Measurements from ENCODE around the gene FERMT3. TPM values are rescaled to one million over a fixed set of nuclear protein-coding genes. Genes with fewer than 3 reads are reported as not detected.
A peak's percentile ranks its signal among the peaks of the same experiment; 100 is the strongest.

The FERMT3 gene
- total RNA-seq, 1 donor from 2014 or later: 24.3 TPM

GRCh38 chr11:64164392-64165312, 41.9 kb upstream of the FERMT3 start:
- intact Hi-C loops (cut with DNase I): loop anchor here (10.0 kb wide), 1 partner anchor 1400 kb away; the partner anchor contains the start of gene POLR2G
- H3K27ac ChIP-seq: peak overlapping the region; percentile 82
- no peak for DNase-seq (ENCODE audit: extremely low spot score in 2 of 2)
- TF ChIP-seq POLR2AphosphoS5 (IDR thresholded peaks at IDR 0.05; ENCODE audit: insufficient read depth in 1 of 2, low read depth in 1 of 2) (no peak), CTCF (IDR thresholded peaks at IDR 0.05) (no peak), POLR2A (IDR thresholded peaks at IDR 0.05) (no peak)
- no peaks in the 10 kb centered on the region for H3K27me3 ChIP-seq
- H3K36me3 ChIP-seq: no peaks in the 10 kb centered on the region
- peaks cover 30% of the 10 kb centered on the region for H3K4me1 ChIP-seq
- no peaks in the 10 kb centered on the region for H3K9me3 ChIP-seq
- H3K4me3 ChIP-seq: peak overlapping the region; percentile 59 to 65

- Histone ChIP-seq H3K27me3 (no peaks in the 10 kb centered on the region), H3K27ac (peak overlapping the region; percentile 82), H3K4me1 (peaks cover 30% of the 10 kb centered on the region), H3K9me3 (no peaks in the 10 kb centered on the region), H3K4me3 (peak overlapping the region; percentile 59 to 65), H3K36me3 (no peaks in the 10 kb centered on the region)
- no peak for DNase-seq (ENCODE audit: extremely low spot score in 2 of 2)
- intact Hi-C loops (cut with DNase I): loop anchor here (10.0 kb wide), 1 partner anchor 1401 kb away; the partner anchor contains the start of gene POLR2G
- no peak for TF ChIP-seq POLR2AphosphoS5 (IDR thresholded peaks at IDR 0.05; ENCODE audit: insufficient read depth in 1 of 2, low read depth in 1 of 2)
- TF ChIP-seq CTCF (IDR thresholded peaks at IDR 0.05): no peak
- TF ChIP-seq POLR2A (IDR thresholded peaks at IDR 0.05): no peak
Observed at GRCh38 chr11:64165481-64165841, 41.1 kb upstream of the FERMT3 start.

GRCh38 chr11:64165842-64166635, 40.5 kb upstream of the FERMT3 start, which contains the start of gene MACROD1:
Gene MACROD1 (minus strand): TSS chr11:64166113. CDS start chr11:64165994, 119 bp downstream.
- intact Hi-C loops (cut with DNase I): loop anchor here (10.0 kb wide), 1 partner anchor 1401 kb away; the partner anchor contains the start of gene POLR2G
- H3K36me3 ChIP-seq: no peaks in the 10 kb centered on the region
- peak within 1 kb of the TSS; percentile 59 to 65 for H3K4me3 ChIP-seq
- DNase-seq (ENCODE audit: extremely low spot score in 2 of 2): no peak
- H3K9me3 ChIP-seq: no peaks in the 10 kb centered on the region
- H3K27me3 ChIP-seq: no peaks in the 10 kb centered on the region
- H3K27ac ChIP-seq: peak within 1 kb of the TSS; percentile 82
- peak in 1 of 2 donors; percentile 16 for TF ChIP-seq POLR2A (IDR thresholded peaks at IDR 0.05)
- TF ChIP-seq POLR2AphosphoS5 (IDR thresholded peaks at IDR 0.05; ENCODE audit: insufficient read depth in 1 of 2, low read depth in 1 of 2): peak; percentile 30 to 74
- no peak for TF ChIP-seq CTCF (IDR thresholded peaks at IDR 0.05)
- peaks cover 30% of the 10 kb centered on the region for H3K4me1 ChIP-seq

- no peak for DNase-seq (ENCODE audit: extremely low spot score in 2 of 2)
- TF ChIP-seq CTCF (IDR thresholded peaks at IDR 0.05): no peak
- no peak for TF ChIP-seq POLR2AphosphoS5 (IDR thresholded peaks at IDR 0.05; ENCODE audit: insufficient read depth in 1 of 2, low read depth in 1 of 2)
- TF ChIP-seq POLR2A (IDR thresholded peaks at IDR 0.05): no peak
- H3K36me3 ChIP-seq: no peaks in the 10 kb centered on the region
- no peak overlapping the region for H3K4me3 ChIP-seq
- peaks cover 17% of the 10 kb centered on the region for H3K4me1 ChIP-seq
- no peaks in the 10 kb centered on the region for H3K9me3 ChIP-seq
- H3K27ac ChIP-seq: no peak overlapping the region
- intact Hi-C loops (cut with DNase I): no loop called here
- H3K27me3 ChIP-seq: no peaks in the 10 kb centered on the region
Observed at GRCh38 chr11:64170419-64170818, 36.1 kb upstream of the FERMT3 start.
